Right lobe of liver (tissue), 4 donors: ENCODE results near the gene CDS1.

Experiments used
- CTCF ChIP-seq, 4 donors: fragments of 200-600 bp in 3 of 4; fragments of 450-650 bp in 1 of 4; IDR thresholded peaks; one replicate each; pipeline versions ENCODE4 v1.5.1 to v1.8.0; 2016 to 2022; ENCODE audit warnings: antibody characterized with exemption in 4 of 4, mild to moderate bottlenecking in 2 of 4
- POLR2A ChIP-seq: fragments of 450-650 bp; IDR thresholded peaks from one replicate; pipeline ENCODE4 v1.6.1; 2017; ENCODE audit warnings: antibody characterized with exemption, mild to moderate bottlenecking
- donor health status: DM: no; HTN: no; CAD: no.
- donor health status: DM: no; HTN: no; CAD: no.
- donor health status: DM: no; HTN: yes; CAD: no.

DNA sequence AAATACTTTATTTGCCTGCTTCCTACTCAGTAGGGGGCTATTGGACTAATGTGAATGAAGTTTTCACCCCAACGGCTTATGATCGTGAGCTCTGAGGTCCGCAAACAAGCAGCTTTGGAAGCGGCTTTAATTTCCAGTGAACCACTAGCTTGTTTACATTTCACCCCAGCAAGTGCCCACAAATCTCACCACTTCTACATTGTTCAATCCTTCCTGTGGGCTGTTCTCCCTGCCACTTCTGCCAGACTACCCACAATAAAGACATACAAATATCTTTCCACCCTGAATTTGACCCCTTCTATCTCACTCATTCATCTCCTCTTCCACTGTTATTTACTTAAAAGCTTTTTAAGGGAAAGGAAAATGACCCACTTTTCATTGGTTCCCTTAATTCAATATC is 98.0 kb downstream of the CDS1 start:
- TF ChIP-seq CTCF (IDR thresholded peaks at IDR 0.05) (no peak), POLR2A (no peak)
